ENCODE data around the gene CCDC70. TPM values are rescaled to one million over a fixed set of nuclear protein-coding genes. Genes with fewer than 3 reads are reported as not detected.

The CCDC70 gene
- total RNA-seq, 1 experiment from 2014 or later: not detected

DNA sequence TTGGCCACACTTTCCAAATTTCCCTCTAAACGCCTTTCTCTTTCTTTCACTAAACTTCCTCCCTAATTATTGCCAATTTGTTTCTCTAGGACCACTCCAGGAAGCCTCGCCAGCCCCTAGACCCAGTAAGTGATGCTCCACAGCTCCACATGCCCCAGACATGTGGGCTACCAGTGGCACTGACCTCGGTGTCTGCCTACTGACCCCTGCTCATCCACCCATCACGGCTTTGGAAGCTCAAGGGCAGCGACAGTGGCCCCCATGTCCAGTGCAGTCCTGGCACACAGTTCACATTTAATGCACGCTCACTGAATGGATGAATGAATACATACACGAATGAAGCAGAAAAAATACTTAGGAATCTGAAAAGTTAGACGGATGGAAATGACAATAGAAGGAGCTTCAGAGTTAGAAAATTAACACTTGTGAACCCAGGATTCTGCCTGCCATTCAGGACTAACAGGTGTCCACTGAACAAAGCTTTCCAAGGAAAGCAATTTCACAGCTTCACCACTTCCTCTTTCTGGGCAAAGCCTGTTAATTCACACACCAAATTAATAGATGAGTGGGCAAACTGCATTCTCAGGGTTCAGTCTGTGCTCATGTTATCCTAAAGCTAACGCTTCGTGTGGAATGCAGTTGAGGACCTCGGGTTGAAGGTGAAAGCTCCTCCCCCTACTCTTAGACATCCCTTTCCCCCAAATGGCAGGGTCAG, 50.9 kb downstream of the CCDC70 start:
- Mint-ChIP-seq H3K4me1 (peaks cover 11% of the 10 kb centered on the region), H3K27ac (no peak overlapping the region), H3K4me3 (no peak overlapping the region), H3K36me3 (no peaks in the 10 kb centered on the region), H3K27me3 (ENCODE audit: low read depth) (peaks cover 11% of the 10 kb centered on the region), H3K9me3 (no peaks in the 10 kb centered on the region)
- ChIA-PET POLR2A (no interaction called here), CTCF (interaction anchor here (0.9 to 3.2 kb wide), 16 partner anchors 10 to 627 kb away, joined by 3 to 18 read pairs (median 7); partner anchors contain the start of genes NEK3, NEK5 and TMEM272)
- ATAC-seq: no peak
- DNase-seq (ENCODE audit: low spot score): no peak
- TF ChIP-seq, protein P1, sequence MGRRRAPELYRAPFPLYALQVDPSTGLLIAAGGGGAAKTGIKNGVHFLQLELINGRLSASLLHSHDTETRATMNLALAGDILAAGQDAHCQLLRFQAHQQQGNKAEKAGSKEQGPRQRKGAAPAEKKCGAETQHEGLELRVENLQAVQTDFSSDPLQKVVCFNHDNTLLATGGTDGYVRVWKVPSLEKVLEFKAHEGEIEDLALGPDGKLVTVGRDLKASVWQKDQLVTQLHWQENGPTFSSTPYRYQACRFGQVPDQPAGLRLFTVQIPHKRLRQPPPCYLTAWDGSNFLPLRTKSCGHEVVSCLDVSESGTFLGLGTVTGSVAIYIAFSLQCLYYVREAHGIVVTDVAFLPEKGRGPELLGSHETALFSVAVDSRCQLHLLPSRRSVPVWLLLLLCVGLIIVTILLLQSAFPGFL (CRISPR knock-in tag; IDR thresholded peaks at IDR 0.05; ENCODE audit: borderline replicate concordance): no peak
- TF ChIP-seq EMX1 (CRISPR knock-in tag; IDR thresholded peaks at IDR 0.05) (no peak), ZNF317 (CRISPR knock-in tag; IDR thresholded peaks at IDR 0.05; ENCODE audit: borderline replicate concordance, low read depth) (no peak)
- TF ChIP-seq, protein P2, sequence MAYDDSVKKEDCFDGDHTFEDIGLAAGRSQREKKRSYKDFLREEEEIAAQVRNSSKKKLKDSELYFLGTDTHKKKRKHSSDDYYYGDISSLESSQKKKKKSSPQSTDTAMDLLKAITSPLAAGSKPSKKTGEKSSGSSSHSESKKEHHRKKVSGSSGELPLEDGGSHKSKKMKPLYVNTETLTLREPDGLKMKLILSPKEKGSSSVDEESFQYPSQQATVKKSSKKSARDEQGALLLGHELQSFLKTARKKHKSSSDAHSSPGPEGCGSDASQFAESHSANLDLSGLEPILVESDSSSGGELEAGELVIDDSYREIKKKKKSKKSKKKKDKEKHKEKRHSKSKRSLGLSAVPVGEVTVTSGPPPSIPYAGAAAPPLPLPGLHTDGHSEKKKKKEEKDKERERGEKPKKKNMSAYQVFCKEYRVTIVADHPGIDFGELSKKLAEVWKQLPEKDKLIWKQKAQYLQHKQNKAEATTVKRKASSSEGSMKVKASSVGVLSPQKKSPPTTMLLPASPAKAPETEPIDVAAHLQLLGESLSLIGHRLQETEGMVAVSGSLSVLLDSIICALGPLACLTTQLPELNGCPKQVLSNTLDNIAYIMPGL (CRISPR knock-in tag; IDR thresholded peaks at IDR 0.05): no peak
- TF ChIP-seq, protein P3, sequence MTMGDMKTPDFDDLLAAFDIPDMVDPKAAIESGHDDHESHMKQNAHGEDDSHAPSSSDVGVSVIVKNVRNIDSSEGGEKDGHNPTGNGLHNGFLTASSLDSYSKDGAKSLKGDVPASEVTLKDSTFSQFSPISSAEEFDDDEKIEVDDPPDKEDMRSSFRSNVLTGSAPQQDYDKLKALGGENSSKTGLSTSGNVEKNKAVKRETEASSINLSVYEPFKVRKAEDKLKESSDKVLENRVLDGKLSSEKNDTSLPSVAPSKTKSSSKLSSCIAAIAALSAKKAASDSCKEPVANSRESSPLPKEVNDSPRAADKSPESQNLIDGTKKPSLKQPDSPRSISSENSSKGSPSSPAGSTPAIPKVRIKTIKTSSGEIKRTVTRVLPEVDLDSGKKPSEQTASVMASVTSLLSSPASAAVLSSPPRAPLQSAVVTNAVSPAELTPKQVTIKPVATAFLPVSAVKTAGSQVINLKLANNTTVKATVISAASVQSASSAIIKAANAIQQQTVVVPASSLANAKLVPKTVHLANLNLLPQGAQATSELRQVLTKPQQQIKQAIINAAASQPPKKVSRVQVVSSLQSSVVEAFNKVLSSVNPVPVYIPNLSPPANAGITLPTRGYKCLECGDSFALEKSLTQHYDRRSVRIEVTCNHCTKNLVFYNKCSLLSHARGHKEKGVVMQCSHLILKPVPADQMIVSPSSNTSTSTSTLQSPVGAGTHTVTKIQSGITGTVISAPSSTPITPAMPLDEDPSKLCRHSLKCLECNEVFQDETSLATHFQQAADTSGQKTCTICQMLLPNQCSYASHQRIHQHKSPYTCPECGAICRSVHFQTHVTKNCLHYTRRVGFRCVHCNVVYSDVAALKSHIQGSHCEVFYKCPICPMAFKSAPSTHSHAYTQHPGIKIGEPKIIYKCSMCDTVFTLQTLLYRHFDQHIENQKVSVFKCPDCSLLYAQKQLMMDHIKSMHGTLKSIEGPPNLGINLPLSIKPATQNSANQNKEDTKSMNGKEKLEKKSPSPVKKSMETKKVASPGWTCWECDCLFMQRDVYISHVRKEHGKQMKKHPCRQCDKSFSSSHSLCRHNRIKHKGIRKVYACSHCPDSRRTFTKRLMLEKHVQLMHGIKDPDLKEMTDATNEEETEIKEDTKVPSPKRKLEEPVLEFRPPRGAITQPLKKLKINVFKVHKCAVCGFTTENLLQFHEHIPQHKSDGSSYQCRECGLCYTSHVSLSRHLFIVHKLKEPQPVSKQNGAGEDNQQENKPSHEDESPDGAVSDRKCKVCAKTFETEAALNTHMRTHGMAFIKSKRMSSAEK (CRISPR knock-in tag; IDR thresholded peaks at IDR 0.05; ENCODE audit: borderline replicate concordance): no peak

DNA sequence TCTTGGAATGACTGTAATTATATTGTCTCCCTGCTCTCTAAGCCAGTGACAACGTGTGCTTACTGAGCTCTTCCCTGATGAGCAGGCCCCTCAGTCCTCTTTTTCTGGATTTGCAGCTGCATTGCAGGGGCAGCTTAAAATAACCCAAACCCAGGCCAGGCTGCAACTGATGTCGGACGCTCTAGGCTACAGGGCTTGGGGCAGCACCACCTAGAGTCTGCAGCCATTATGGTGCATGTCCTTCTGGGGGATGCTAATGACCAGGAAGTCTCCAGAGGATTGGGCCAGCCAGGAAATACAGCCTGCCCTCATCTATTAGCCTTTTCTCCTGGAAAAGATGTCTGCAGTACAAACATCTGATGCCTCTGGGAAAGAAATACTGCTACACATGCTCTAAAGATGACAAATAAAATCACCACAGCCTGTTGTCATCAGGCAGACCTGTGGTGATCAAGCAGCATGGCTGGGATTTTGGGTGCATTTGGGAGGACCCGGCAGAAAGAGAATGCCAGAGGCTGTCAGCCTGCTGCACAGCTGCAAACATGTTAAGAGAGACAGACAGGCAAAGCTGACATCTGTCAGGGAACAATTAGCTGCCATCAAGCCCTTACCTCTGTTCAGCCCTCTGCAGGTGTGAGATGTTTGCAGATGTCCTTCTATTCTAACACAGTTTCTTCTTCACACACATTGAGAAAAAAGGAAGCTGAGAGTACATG, 51.8 kb downstream of the CCDC70 start:
- ChIA-PET CTCF (interaction anchor here (0.9 to 3.2 kb wide), 17 partner anchors 10 to 246 kb away, joined by 3 to 18 read pairs (median 6); partner anchors contain the start of genes NEK3, NEK5 and TMEM272), POLR2A (interaction anchor here (0.6 kb wide), 1 partner anchor 284 kb away, joined by 4 read pairs; no protein-coding TSS in a partner anchor)
- no peak overlapping the region for H3K27ac Mint-ChIP-seq
- peak; percentile 98 for ATAC-seq
- peak; percentile 36 for DNase-seq (ENCODE audit: low spot score)
- no peak for TF ChIP-seq CREM (CRISPR knock-in tag; IDR thresholded peaks at IDR 0.05)
- TF ChIP-seq GABPB1 (CRISPR knock-in tag; IDR thresholded peaks at IDR 0.05): no peak
- no peak for TF ChIP-seq NR1H2 (CRISPR knock-in tag; IDR thresholded peaks at IDR 0.05)
- TF ChIP-seq, protein P4, sequence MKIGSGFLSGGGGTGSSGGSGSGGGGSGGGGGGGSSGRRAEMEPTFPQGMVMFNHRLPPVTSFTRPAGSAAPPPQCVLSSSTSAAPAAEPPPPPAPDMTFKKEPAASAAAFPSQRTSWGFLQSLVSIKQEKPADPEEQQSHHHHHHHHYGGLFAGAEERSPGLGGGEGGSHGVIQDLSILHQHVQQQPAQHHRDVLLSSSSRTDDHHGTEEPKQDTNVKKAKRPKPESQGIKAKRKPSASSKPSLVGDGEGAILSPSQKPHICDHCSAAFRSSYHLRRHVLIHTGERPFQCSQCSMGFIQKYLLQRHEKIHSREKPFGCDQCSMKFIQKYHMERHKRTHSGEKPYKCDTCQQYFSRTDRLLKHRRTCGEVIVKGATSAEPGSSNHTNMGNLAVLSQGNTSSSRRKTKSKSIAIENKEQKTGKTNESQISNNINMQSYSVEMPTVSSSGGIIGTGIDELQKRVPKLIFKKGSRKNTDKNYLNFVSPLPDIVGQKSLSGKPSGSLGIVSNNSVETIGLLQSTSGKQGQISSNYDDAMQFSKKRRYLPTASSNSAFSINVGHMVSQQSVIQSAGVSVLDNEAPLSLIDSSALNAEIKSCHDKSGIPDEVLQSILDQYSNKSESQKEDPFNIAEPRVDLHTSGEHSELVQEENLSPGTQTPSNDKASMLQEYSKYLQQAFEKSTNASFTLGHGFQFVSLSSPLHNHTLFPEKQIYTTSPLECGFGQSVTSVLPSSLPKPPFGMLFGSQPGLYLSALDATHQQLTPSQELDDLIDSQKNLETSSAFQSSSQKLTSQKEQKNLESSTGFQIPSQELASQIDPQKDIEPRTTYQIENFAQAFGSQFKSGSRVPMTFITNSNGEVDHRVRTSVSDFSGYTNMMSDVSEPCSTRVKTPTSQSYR (CRISPR knock-in tag; IDR thresholded peaks at IDR 0.05): no peak
- TF ChIP-seq, protein P5, sequence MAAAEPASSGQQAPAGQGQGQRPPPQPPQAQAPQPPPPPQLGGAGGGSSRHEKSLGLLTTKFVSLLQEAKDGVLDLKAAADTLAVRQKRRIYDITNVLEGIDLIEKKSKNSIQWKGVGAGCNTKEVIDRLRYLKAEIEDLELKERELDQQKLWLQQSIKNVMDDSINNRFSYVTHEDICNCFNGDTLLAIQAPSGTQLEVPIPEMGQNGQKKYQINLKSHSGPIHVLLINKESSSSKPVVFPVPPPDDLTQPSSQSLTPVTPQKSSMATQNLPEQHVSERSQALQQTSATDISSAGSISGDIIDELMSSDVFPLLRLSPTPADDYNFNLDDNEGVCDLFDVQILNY (CRISPR knock-in tag; IDR thresholded peaks at IDR 0.05): no peak
- TF ChIP-seq, protein P3 (CRISPR knock-in tag; IDR thresholded peaks at IDR 0.05; ENCODE audit: borderline replicate concordance): no peak
- no peaks in the 10 kb centered on the region for H3K9me3 Mint-ChIP-seq
- H3K4me3 Mint-ChIP-seq: no peak overlapping the region
- peaks cover 11% of the 10 kb centered on the region for H3K27me3 Mint-ChIP-seq (ENCODE audit: low read depth)
- H3K4me1 Mint-ChIP-seq: peaks cover 11% of the 10 kb centered on the region
- no peaks in the 10 kb centered on the region for H3K36me3 Mint-ChIP-seq

All from WTC11 (cell line).